ENCODE data around the gene DRD4.

DRD4 gene

GRCh38 chr11:636511-637332, at the start of gene DRD4:
DRD4 (plus strand) TSS chr11:637269; CDS start chr11:637305, 36 bp downstream.
- no peak for DNase-seq

- DNase-seq = no peak
These were observed 49.5 kb upstream of the DRD4 start for GRCh38 chr11:587546-587945.

- no peak for DNase-seq
These were observed 49.1 kb upstream of the DRD4 start for GRCh38 chr11:587978-588380.

- DNase-seq = no peak
These were observed 47.3 kb upstream of the DRD4 start for GRCh38 chr11:589798-590197.

- DNase-seq = no peak
These were observed 46.1 kb upstream of the DRD4 start for GRCh38 chr11:590997-591396.

GRCh38 chr11:592501-592900, 44.6 kb upstream of the DRD4 start:
- DNase-seq = no peak

- DNase-seq = no peak
These were observed 44.2 kb upstream of the DRD4 start for GRCh38 chr11:592918-593317.

- DNase-seq = no peak
These were observed 43.7 kb upstream of the DRD4 start for GRCh38 chr11:593347-593746.

GRCh38 chr11:595400-595799, 41.7 kb upstream of the DRD4 start:
- DNase-seq = no peak

- peak; percentile 39 for DNase-seq
These were observed 40.7 kb upstream of the DRD4 start for GRCh38 chr11:596374-596773.

GRCh38 chr11:597166-597725, 39.8 kb upstream of the DRD4 start:
- no peak for DNase-seq

GRCh38 chr11:598005-598680, 38.9 kb upstream of the DRD4 start:
- no peak for DNase-seq

GRCh38 chr11:601573-602245, 35.4 kb upstream of the DRD4 start:
- no peak for DNase-seq

- DNase-seq = no peak
These were observed 33.9 kb upstream of the DRD4 start for GRCh38 chr11:603154-603553.

- no peak for DNase-seq
These were observed 31.6 kb upstream of the DRD4 start for GRCh38 chr11:605286-606129.

- DNase-seq = no peak
These were observed 30.8 kb upstream of the DRD4 start for GRCh38 chr11:606245-606644.

- DNase-seq = no peak
These were observed 29.9 kb upstream of the DRD4 start for GRCh38 chr11:607020-607780.

GRCh38 chr11:607971-608659, 29.0 kb upstream of the DRD4 start:
- DNase-seq = no peak

- no peak for DNase-seq
These were observed 28.2 kb upstream of the DRD4 start for GRCh38 chr11:608791-609251.

- DNase-seq = no peak
These were observed 27.7 kb upstream of the DRD4 start for GRCh38 chr11:609341-609811.
